HFFc6 (cell line): Measurements from ENCODE around the gene ARHGAP10. TPM values are rescaled to one million over a fixed set of nuclear protein-coding genes. Genes with fewer than 3 reads are reported as not detected.

ENCODE experiments used
- DNase-seq: peaks from one replicate; pipeline ENCODE4 v3.0.0-alpha.2; 2018
- H3K27ac Mint-ChIP-seq: 2 replicates; pipeline ENCODE4 v1.8.0; 2020; ENCODE audit warnings: mild to moderate bottlenecking, mixed read lengths
- H3K27me3 Mint-ChIP-seq: 2 replicates; pipeline ENCODE4 v1.8.0; 2021; ENCODE audit warnings: mild to moderate bottlenecking, moderate library complexity, mixed read lengths; ENCODE audit not compliant: insufficient read depth
- H3K36me3 Mint-ChIP-seq: 2 replicates; pipeline ENCODE4 v1.8.0; 2021; ENCODE audit warnings: low read depth, mixed read lengths
- H3K4me1 Mint-ChIP-seq: 2 replicates; pipeline ENCODE4 v1.8.0; 2020; ENCODE audit warnings: low read depth, mixed read lengths
- H3K4me3 Mint-ChIP-seq: 2 replicates; pipeline ENCODE4 v1.8.0; 2020; ENCODE audit warnings: mild to moderate bottlenecking, moderate library complexity, mixed read lengths
- H3K9me3 Mint-ChIP-seq: 2 replicates; pipeline ENCODE4 v1.8.0; 2020; ENCODE audit warnings: mild to moderate bottlenecking, mixed read lengths
- CTCF ChIP-seq: fragments of 200-600 bp; sonication (generic); IDR thresholded peaks from 2 replicates; pipeline ENCODE4 v1.5.0; 2021; ENCODE audit warnings: antibody characterized with exemption, mild to moderate bottlenecking
- total RNA-seq, 6 experiments: library from RNA; stranded (reverse); fragmentation: NEBNext Ultra II Directional; extraction: Animal tissue kit (Norgen Biotek cat#: 25700); gene quantifications; 2 replicates in 1 of 6; 3 replicates in 5 of 6; pipeline ENCODE4 v1.2.3, GENCODE V29; 2021

ARHGAP10 gene
- total RNA-seq, 6 experiments from 2014 or later, result 31.1 to 37.1 (median 32.3) TPM

GRCh38 chr4:147923381-147923780 lies 191.5 kb downstream of the ARHGAP10 start:
- H3K4me1 Mint-ChIP-seq, result peaks cover 16% of the 10 kb centered on the region
- no peak for TF ChIP-seq CTCF
- no peak for DNase-seq
- H3K36me3 Mint-ChIP-seq, result no peaks in the 10 kb centered on the region; the same call in 1 of the 2 replicates
- H3K4me3 Mint-ChIP-seq, result no peak overlapping the region
- no peak overlapping the region for H3K27ac Mint-ChIP-seq
- no peaks in the 10 kb centered on the region; the same call in 1 of the 2 replicates for H3K27me3 Mint-ChIP-seq
- no peaks in the 10 kb centered on the region for H3K9me3 Mint-ChIP-seq

GRCh38 chr4:147923854-147924253 lies 192.0 kb downstream of the ARHGAP10 start:
- Mint-ChIP-seq H3K9me3 (no peaks in the 10 kb centered on the region), H3K27me3 (no peaks in the 10 kb centered on the region; the same call in 1 of the 2 replicates), H3K4me1 (peaks cover 16% of the 10 kb centered on the region), H3K27ac (no peak overlapping the region), H3K4me3 (no peak overlapping the region), H3K36me3 (no peaks in the 10 kb centered on the region; the same call in 1 of the 2 replicates)
- no peak for DNase-seq
- no peak for TF ChIP-seq CTCF

GRCh38 chr4:147924604-147925412 lies 192.9 kb downstream of the ARHGAP10 start:
- peak; percentile 14 for DNase-seq
- TF ChIP-seq CTCF, result peak; percentile 61
- no peaks in the 10 kb centered on the region for H3K9me3 Mint-ChIP-seq

GRCh38 chr4:147927377-147928137 lies 195.7 kb downstream of the ARHGAP10 start:
- H3K36me3 Mint-ChIP-seq, result peaks cover 18% of the 10 kb centered on the region
- H3K4me3 Mint-ChIP-seq, result no peak overlapping the region; the same call in 1 of the 2 replicates
- H3K9me3 Mint-ChIP-seq, result no peaks in the 10 kb centered on the region
- peaks cover 27% of the 10 kb centered on the region for H3K4me1 Mint-ChIP-seq
- TF ChIP-seq CTCF, result no peak
- DNase-seq, result peak; percentile 60
- H3K27me3 Mint-ChIP-seq, result no peaks in the 10 kb centered on the region
- H3K27ac Mint-ChIP-seq, result peak overlapping the region; percentile 77

More at GRCh38 chr4:147924604-147925412, 192.9 kb downstream of the ARHGAP10 start:
- Mint-ChIP-seq H3K4me1 (peaks cover 16% of the 10 kb centered on the region), H3K36me3 (no peaks in the 10 kb centered on the region; the same call in 1 of the 2 replicates), H3K27ac (no peak overlapping the region), H3K4me3 (no peak overlapping the region), H3K27me3 (no peaks in the 10 kb centered on the region; the same call in 1 of the 2 replicates)

GRCh38 chr4:147928400-147928799 lies 196.5 kb downstream of the ARHGAP10 start:
- peaks cover 19% of the 10 kb centered on the region for H3K36me3 Mint-ChIP-seq
- H3K4me1 Mint-ChIP-seq, result peaks cover 18% of the 10 kb centered on the region
- H3K4me3 Mint-ChIP-seq, result peak overlapping the region; percentile 38
- H3K27me3 Mint-ChIP-seq, result no peaks in the 10 kb centered on the region; the same call in 1 of the 2 replicates
- no peaks in the 10 kb centered on the region for H3K9me3 Mint-ChIP-seq
- TF ChIP-seq CTCF, result no peak
- H3K27ac Mint-ChIP-seq, result peak overlapping the region; percentile 77
- DNase-seq, result peak; percentile 51
